DMS 273 treated with DMSO at 0.1 percent for 48 hours (cell line): ENCODE measurements around the gene LAPTM4A.
A peak's percentile ranks its signal among the peaks of the same experiment; 100 is the strongest.

ENCODE experiments used
- DNase-seq: peaks from one replicate; lab custom pipeline; 2025; lab: John Stamatoyannopoulos, UW

Gene LAPTM4A

DNA sequence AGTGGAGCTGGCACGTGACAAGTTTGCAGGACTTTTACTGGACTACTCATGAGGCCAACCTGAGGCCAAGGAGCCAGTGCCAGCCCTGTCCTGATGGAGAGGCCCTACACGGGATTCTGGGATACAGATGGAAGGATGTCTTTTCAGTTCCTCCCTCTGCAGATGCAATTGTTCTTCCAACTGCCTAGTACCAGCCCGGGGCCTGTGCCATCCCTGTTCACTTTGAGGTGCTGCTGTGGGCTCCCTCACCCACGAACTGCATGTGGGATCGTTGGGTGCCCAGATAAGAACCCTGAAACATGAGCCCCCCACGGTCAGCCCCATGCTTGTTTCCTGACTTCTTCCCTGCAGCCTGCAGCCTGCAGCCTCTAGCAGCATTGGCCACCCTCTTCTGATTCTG, 25.3 kb upstream of the LAPTM4A start:
- no peak for DNase-seq

DNA sequence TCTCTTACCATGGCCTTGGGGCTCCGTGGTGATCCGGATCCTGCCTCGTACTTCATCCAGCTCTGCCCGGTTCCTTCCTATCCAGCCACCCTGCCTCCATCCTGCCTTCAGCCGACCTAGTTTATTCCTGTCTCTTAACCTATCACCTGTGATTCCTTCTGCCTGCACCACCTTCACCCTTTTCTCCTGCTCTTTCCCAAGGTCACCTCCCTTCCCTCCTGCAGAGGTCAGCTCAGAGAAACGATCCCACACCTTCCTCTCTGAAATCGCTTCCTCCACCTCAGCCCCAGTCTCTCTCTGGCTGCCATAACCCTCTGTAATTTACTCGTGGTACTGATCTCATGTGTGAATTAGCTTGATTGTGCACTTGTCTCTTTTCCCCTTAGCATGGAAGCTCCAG, 23.5 kb upstream of the LAPTM4A start:
- no peak for DNase-seq

DNA sequence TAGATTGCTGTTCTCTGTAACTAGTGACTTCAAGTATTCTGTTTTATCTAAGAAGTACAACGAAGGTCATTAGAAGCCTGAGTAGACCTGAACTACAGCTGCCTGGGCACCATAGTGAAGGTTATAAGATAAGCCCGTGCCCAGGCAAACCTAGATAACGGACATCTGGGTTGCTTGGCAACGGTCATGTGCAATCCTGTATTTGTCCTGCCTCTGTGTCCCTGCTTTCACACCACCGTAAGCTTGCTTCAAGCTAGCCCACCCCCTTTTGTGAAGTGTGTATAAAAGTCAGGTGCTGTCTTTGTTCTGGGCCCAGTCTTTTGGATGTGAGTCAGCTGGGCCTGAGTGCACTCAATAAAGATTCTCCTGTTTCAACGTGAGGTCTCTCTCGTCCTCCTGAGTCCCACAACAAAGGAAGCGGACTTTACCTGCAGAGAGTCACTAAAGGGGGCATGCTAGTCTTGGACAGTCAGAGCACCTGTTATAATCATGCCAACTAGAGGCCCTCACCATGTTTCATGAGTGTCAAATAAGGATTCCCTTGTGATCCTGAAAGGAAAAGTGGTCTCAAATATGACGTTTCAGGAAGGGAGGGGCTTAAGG, 22.7 kb upstream of the LAPTM4A start:
- peak; percentile 55 for DNase-seq

DNA sequence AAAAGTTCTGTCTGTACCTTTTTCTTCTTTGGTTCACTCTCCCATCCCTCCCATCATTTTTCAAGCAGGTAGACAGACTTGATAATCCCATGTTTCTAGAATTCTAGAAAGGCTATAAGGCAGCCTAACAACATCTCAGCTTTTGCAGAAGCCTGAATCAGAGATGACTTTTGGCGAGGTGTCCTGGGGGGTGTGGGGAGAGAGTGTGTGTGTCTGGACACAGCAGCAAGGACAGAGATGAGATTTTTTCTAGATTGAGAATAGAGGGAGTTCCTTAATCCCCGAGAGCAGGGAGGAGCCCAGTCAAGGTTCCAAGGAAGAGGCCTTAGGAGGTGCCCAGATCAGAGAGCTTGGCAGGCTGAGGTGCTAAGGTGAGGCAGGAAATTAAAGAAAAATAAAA, 22.0 kb upstream of the LAPTM4A start:
- no peak for DNase-seq

DNA sequence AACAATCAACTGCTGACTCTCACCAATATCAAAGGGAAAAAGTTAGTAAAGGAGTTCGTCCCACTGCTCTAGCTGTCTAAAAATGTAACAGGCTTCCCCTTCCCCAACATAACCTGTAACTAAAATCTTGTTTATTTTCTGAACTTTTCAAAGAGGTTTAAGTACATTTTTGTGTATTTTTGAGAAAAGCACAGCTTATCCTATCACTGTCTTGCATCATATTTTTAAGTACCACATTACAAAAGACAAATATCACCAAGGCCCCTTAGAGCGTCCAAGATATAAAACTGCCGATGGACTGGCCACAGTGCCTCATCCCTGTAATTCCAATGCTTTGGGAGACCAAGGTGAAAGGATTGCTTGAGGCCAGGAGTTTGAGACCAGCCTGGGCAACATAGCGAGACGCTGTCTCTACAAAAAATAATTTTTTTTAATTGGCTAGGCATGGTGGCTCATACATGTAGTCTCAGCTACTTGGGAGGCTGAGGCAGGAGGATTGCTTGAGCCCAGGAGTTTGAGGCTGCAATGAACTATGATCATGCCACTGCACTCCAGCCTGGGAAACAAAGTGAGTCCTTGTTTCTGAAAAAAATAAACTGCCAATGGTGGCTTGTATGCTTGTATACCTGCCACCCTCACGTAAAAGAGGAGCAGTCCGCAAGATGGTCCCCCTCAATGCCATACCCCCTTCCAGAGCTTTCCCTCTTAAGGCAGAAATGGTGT, 21.2 kb upstream of the LAPTM4A start:
- no peak for DNase-seq

DNA sequence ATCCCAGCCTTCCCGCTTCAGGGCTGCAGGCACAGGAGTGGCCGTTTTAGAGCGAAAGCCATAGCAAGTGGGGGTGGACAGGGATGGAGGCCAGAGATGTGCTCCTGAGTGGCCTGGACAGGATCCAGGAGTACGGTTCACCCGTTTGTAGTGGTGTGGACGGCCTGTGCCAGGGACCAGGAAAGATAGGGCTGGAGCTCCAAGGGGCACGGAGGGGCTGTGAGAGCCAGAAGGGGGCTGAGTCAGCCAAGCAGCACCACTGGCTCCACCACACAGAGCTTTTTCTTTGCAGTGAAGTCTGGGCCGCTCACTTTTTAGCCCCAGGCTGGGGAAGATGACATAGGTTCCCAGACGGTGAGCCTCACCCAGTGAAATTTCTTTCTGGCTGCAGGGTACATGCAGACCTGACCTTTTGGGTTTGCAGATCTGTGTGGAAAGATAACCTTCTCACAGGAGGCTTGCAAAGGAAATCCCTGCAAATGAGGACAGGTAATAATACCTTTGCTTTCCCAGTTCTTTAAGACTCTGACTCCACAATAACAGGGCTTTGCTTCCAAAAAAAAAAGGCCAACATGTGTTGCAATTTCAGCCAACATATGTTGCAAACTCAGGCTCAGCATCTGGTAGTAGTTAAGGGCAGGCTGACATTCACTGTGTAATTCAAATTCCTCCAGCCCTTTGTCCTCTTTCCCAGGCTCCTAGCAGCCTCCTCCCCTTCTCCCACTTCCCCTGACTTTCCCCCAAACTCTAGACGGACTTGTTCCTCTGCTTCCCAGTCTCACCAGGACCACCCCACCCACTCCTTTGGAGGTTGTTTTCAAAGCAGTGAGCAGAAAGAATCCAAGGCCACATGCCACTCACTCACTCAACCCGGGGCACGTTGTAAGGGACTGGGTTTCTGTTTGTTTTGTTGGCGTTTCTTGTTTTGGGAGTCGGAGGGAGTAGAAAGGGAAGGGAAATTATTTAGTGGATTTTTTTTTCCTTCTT, 20.3 kb upstream of the LAPTM4A start:
- peak; percentile 90 for DNase-seq

DNA sequence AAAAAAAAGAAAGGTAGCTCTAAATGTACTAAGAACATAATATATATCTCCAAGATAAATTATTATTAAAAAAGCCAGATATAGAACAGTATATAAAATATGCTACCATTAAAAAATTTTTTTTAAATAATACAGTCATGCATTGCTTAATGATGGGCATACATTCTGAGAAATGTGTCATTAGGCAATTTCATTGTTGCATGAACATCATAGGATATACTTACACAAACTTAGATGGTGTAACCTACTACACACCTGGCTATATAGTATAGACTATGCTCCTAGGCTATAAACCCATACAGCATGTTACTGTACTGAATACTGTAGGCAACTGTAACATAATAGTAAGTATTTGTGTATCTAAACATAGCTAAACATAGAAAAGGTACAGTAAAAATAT, 18.3 kb upstream of the LAPTM4A start:
- no peak for DNase-seq

DNA sequence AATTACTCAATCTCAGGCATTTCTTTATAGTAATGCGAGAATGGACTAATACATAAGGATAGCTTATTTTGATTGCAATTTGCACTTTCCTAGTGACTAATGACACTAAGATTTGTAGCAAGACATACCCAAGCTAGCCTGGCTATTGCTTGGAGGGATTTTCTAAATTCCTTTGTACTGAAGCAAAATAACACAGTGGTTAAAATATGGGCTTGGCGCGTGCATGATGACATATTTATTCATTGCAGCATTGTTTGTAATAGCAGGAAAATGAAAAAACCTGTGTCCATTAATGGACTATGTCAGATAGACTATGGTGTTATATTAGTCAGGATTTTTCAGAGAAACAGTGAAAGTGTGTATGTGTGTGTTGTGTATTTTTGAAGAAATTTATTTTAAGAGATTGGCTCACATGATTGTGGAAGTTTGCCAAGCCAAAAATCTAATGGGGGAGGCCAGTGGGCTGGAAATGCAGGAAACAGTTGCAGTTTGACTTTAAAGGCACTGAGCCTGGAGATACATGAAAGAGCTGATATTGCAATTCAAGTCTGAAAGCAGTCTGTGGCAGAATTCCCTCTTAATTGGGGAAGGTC, 16.7 kb upstream of the LAPTM4A start:
- DNase-seq = no peak

DNA sequence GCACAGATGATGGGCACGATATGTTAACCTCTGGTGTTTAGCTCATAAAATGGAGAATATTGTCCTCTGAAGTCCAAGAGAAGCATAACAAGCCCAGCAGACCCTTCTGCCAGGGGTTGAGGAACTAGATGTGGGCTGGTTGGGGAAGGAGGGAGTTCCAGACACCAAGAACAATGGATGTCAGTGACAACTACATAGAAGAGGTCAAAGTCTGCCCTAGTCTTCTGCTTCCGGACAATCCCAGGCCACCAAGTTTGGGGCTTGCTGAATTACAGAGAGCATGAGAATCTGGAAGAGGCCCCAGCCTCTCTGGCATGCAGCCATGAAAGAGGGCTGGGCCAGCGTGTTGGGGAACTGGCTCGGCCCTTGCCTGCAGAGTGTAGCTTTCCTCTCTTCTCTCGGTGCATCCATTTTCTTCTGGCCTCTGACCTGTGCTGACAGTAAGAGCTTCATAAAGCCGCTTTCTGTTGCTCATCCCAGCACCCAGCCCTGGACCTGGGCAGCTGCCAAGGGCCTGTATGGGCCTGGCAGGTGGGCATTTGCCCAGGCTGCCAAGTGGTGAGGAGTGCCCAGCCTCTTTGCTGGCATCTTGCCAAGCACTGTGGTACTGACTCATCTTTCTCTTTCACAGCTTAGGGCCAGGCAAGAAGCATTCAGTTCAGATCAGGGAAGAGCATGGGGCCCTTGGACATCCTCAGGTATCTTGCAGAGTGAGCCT, 14.6 kb upstream of the LAPTM4A start:
- DNase-seq = peak; percentile 91

DNA sequence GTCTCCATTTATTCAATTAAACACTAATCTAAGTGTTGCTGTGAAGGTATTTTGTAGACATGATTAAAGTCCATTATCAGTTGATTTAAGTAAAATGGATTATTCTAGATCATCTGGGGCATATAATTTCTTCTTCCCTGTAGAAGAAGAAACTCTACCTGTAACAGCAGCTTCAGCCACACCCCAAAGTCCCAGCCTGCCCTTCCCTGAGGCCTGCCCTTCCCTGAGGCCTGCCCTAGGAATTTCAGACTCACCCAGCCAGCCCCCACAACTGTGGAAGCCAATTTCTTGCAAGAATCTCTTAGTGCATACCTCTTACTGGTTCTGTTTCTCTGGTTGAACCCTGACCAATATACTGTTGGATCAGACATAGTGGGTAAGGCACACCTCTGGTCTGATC, 13.4 kb upstream of the LAPTM4A start:
- DNase-seq = no peak

DNA sequence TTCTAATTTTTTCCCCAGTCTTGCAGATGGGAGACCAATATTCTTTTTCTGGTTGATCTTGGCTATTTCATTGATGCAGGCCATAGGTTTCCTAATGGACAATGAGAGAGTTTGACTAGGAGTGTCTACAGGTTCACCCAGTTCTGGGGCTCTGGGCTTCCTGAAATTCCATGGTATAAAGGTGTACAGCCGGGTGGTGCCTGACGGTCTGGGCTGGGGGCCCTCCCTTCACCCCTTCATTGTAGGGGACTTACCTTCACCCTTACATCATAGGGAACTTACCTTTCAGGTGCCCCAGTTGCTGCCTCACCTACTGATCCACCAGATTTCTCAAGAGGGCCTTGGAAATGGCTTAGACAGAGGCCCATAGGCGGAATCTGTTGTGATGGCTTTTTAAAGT, 13.0 kb upstream of the LAPTM4A start:
- no peak for DNase-seq

DNA sequence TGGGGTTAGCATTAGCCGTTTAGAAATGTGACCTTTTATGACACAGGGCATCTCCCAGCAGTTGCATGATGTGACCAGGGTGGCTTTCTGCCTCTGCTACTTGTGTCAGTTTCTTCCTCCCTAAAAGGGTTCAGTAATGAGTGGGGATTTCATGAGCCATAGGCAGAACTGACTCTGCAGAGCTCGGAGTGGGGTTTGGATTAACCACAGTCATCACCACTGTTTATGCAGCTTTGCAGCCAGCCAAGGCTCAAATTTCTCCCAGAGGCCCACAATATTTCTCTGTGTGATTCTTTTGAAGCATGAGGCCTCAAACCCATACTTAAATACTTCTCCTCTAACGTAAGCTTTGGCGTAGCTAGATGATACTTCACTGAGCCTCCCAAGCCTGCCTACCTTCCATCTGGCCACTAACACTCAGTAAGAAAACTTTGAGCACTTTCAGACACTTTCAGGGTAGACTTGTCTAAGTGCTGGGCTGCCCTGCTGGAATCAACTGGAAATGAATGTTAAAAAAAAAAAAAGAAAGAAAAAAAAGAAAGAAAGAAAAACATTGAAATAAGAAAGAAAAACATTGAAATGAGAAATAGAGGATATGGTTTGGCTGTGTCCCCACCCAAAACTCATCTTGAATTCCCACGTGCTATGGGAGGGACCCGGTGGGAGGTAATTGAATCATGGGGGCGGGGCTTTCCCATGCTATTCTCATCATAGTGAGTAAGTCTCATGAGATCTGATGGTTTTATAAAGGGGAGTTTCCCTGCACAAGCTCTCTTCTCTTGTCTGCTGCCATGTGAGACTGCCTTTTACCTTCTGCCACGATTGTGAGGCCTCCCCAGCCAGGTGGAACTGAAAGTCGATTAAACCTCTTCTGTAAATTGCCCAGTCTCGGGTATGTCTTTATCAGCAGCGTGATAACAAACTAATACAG, 11.5 kb upstream of the LAPTM4A start:
- no peak for DNase-seq

DNA sequence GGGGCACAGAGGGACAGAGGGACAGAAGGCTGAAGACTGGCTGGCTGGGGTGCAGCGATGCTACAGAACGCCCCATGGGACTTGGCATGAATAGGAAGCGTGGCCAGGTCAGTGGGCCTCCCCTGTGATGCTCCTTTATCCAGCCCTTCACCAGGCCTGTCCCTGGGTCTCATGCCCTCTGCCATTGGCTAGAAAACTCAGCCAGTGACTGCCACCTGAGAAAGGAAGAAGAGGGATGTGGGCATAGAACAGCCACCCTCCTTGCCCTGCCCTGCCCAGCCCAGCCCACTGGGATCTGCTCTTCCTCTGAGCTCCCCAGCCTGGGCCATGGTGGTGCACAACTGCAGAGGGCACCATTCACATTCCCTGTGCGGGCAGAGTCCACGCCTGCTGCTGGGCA, 10.5 kb upstream of the LAPTM4A start:
- DNase-seq = no peak

DNA sequence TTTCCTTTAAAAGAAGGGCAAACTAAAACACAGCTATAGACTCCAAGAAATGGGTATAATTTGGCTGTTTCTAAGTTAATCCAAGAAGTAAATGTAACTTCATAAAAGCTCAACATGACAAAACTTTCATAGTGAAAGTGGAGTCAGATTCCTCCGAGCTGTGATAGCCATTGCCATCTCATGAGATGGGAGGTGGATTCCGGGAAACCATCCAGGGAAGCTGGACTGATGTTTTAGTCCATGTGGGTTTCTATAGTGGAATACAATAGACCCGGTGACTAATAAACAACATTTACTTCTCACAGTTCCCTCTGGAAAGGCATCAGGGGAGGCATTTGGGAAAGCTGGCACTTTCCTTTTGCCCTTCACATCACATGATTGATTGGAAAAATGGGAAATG, 10.0 kb upstream of the LAPTM4A start:
- no peak for DNase-seq

DNA sequence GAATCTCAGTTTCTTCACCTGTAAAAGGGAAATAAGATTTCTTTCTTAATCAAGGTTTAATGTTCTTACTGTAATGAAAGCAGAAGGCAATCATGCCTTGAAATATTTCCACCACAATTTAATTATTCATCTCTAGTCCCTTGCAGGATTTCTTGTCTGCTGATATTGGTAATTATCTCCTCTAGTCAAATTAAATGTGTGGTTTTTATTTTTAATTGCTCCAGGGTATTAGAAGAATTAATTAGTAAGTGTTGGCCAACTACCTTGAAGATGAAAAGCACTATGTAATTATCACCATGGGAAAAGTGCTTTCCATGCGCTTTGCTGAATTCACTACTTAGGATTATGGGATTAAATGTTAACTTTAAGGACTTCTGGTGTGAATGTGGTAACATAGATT, 8.7 kb upstream of the LAPTM4A start:
- DNase-seq = no peak

DNA sequence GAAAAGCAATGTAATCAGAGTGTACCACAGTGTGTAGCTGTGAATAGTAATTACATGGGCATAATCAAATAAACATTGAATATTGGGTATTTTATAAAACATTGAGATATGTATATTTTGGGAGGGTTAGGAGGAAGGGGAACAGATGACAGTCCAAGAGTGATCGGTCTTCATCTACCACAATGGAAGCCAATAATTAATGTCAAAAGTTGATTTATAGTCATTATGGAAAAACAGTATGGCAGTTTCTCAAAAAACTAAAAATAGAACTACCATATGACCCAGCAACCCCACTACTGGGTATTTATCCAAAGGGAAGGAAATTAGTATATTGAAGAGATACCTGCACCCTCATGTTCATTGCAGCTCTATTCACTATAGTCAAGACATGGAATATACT, 5.8 kb upstream of the LAPTM4A start:
- DNase-seq = no peak

DNA sequence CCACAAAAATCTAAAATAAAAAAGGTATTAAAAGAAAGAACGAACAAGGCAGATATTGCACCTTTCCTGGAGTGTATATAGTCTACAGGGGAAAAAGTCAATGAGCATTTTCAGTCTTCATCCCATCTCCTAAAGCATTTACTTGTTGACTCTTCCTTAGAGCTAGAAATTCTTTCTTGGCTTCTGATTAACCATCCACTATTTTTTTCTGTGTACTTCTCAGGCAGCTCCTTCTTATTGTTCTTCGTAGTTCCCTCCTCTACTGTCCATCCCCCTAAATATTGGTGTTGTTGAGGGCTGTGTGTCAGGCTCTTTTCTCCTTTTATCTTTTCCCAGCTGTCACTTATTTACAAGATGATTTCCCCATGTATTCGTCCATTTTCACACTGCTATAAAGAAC, 3.5 kb upstream of the LAPTM4A start:
- no peak for DNase-seq

DNA sequence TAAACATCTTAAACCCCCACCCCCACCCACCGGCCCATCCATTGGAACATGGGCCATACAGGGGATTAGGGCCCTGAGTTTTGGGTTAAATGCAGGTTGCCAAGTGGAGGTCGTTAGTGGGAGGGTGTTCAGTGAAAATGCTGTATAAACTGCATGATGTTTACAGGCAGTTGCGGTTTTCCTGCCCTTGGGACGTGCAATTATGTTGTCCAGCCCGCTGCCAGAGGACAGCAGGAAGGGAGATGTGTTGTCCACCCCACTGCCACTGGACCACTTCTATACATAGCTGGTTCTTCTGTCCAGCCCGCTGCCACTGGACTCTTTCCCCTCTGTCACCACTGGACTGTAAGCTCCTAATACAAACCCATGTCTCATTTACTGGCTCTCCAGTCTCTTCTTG, 2.7 kb upstream of the LAPTM4A start:
- DNase-seq = no peak

DNA sequence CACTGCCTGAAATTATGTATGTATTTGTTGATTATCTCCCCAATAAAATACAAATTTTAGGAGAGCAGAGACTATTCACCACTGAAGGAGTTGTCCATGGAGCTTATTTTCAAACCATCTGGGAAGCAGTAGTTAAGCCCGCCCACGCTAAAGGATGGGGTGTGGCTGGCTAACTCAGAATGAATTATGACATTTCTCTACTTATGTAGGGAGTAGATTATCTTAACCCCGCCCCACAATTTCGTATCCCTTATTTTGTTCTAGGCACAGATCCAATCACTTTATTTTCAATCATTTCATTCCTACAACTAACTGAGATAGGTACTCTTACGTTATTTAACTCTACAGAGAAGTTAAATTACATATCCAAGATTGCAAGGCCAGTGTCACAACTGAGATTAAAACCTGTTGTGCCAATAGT, 1.4 kb upstream of the LAPTM4A start:
- DNase-seq = peak; percentile 75

DNA sequence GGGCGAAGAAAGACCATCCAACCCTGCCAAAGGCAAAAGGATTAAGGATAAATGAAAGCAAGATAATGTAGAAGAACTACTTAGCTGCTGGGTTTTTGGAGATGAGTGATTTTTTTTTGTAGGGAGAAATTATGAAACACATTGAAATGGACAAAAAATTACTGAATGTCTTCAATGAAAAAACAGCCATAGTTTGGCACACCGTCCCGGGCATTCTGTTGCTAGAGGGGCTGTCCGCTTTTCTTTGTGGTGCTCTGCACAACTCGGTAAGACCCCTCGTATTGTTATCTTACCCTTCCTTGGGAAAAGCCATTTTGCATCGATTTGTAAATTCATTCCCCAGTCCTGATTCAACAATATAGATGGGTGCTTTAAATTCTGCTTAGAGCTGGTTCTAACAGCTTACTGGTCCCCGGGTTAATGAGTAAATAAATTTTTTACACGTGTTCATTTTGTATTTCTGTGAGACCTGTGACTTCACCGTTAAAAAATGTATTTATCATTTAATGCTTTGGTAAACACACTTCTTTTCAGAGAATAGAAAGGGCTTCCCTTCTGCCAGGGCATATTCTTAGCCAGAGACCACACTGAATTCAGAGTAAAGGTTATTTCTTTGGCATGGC, 912 bp upstream of the LAPTM4A start:
- no peak for DNase-seq
